C4-2B (cell line): ENCODE data around the gene MEAK7.

Experiments used
- ZFX ChIP-seq: fragments of 450-650 bp; IDR thresholded peaks from 2 replicates; pipeline ENCODE4 v1.6.1; 2017
- TF ChIP-seq, protein P1 (sequence below): fragments of 450-650 bp; conservative IDR thresholded peaks from 2 replicates; pipeline ENCODE4 v1.5.1; 2017; ENCODE audit warnings: mild to moderate bottlenecking

DNA sequence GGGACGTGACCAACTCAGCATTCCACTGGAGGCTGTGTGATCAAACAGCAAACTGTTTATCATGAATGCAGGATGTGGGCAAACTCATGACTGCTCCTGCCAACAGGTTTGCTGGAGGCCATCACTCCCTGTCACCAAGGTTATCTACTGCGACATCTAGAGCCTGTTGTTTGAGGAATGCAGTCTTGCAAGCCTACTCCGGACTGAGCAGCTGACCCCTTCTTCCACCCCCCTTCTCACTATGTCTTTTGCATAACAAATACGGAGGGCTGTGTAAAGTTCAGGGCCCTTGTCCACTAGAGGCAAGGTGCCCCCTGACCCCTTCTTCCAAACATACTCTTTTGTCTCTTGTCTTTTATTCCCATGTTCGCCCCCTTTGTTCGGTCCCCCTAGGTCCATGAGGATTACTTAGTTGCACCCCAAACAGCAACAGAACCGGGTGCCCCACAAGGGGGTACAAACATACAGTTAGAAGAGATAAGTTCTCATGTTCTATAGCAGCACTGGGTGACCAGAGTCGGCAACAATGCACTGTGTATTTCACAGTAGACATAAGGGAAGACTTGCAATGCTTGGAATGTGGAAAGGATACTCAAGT, 28.7 kb downstream of the MEAK7 start:
- TF ChIP-seq, protein P1, sequence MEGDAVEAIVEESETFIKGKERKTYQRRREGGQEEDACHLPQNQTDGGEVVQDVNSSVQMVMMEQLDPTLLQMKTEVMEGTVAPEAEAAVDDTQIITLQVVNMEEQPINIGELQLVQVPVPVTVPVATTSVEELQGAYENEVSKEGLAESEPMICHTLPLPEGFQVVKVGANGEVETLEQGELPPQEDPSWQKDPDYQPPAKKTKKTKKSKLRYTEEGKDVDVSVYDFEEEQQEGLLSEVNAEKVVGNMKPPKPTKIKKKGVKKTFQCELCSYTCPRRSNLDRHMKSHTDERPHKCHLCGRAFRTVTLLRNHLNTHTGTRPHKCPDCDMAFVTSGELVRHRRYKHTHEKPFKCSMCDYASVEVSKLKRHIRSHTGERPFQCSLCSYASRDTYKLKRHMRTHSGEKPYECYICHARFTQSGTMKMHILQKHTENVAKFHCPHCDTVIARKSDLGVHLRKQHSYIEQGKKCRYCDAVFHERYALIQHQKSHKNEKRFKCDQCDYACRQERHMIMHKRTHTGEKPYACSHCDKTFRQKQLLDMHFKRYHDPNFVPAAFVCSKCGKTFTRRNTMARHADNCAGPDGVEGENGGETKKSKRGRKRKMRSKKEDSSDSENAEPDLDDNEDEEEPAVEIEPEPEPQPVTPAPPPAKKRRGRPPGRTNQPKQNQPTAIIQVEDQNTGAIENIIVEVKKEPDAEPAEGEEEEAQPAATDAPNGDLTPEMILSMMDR = no peak
- no peak for TF ChIP-seq ZFX
